Liver (tissue), 9 donors: Measurements from ENCODE around the gene N4BP2. TPM values are rescaled to one million over a fixed set of nuclear protein-coding genes. Genes with fewer than 3 reads are reported as not detected.

ENCODE experiments used
- DNase-seq: peaks from one replicate; pipeline ENCODE4 v3.0.0-alpha.2; 2017; ENCODE audit warnings: low spot score
- H3K27ac ChIP-seq, 2 donors: one replicate each; pipeline ENCODE4 v1.7.0; 2013; ENCODE audit warnings: inconsistent platforms in 2 of 2, low read length in 2 of 2, control low read depth in 1 of 2, low read depth in 1 of 2, mild to moderate bottlenecking in 1 of 2
- H3K27me3 ChIP-seq, 4 donors: one replicate each; pipeline versions ENCODE4 v1.6.1 to v1.7.0; 2013; ENCODE audit warnings: low read length in 3 of 4, inconsistent platforms in 1 of 4, mild to moderate bottlenecking in 1 of 4, moderate library complexity in 1 of 4; ENCODE audit not compliant: control insufficient read depth in 4 of 4, insufficient read depth in 4 of 4
- H3K36me3 ChIP-seq, 4 donors: one replicate each; pipeline versions ENCODE4 v1.6.1 to v1.7.0; 2013; ENCODE audit warnings: low read length in 3 of 4, mild to moderate bottlenecking in 3 of 4, low read depth in 1 of 4, moderate library complexity in 1 of 4; ENCODE audit not compliant: control insufficient read depth in 4 of 4, insufficient read depth in 3 of 4
- H3K4me1 ChIP-seq, 4 donors: one replicate each; pipeline versions ENCODE4 v1.6.1 to v1.7.0; 2013; ENCODE audit warnings: low read length in 3 of 4, mild to moderate bottlenecking in 3 of 4, moderate library complexity in 1 of 4; ENCODE audit not compliant: control insufficient read depth in 4 of 4, insufficient read depth in 4 of 4
- H3K4me3 ChIP-seq, 3 donors: one replicate each; pipeline versions ENCODE4 v1.6.1 to v1.7.0; 2013; ENCODE audit warnings: low read length in 3 of 3, control low read depth in 1 of 3, low read depth in 1 of 3, mild to moderate bottlenecking in 1 of 3
- H3K9ac ChIP-seq, 2 donors: one replicate each; pipeline ENCODE4 v1.7.0; 2013; ENCODE audit warnings: low read length in 2 of 2, mild to moderate bottlenecking in 2 of 2, moderate library complexity in 2 of 2, control low read depth in 1 of 2, low read depth in 1 of 2
- H3K9me3 ChIP-seq, 4 donors: one replicate each; pipeline versions ENCODE4 v1.6.1 to v1.7.0; 2013; ENCODE audit warnings: low read length in 3 of 4; ENCODE audit not compliant: control insufficient read depth in 4 of 4
- ATF3 ChIP-seq: IDR thresholded peaks from 2 replicates; pipeline ENCODE4 v1.6.1; 2016; ENCODE audit warnings: antibody characterized with exemption
- CTCF ChIP-seq: fragments of 150-350 bp; IDR thresholded peaks from 2 replicates; pipeline ENCODE4 v1.5.1; 2017; ENCODE audit warnings: improper control_type of control experiment, low read depth, low read length; ENCODE audit not compliant: missing input control
- FOXA2 ChIP-seq: IDR thresholded peaks from 2 replicates; pipeline ENCODE4 v1.6.1; 2016; ENCODE audit warnings: antibody characterized with exemption
- HNF4A ChIP-seq, 2 donors: conservative IDR thresholded peaks; 2 replicates each; pipeline ENCODE4 v1.6.1; 2016; ENCODE audit warnings: antibody characterized with exemption in 2 of 2, mild to moderate bottlenecking in 2 of 2
- JUND ChIP-seq, 2 donors: IDR thresholded peaks; 2 replicates each; pipeline ENCODE4 v1.6.1; 2016; ENCODE audit warnings: antibody characterized with exemption in 2 of 2
- MAX ChIP-seq: IDR thresholded peaks from 2 replicates; pipeline ENCODE4 v1.6.1; 2016; ENCODE audit warnings: antibody characterized with exemption
- NR2F2 ChIP-seq: IDR thresholded peaks from 2 replicates; pipeline ENCODE4 v1.6.1; 2016; ENCODE audit warnings: antibody characterized with exemption
- REST ChIP-seq: IDR thresholded peaks from 2 replicates; pipeline ENCODE4 v1.6.1; 2016; ENCODE audit warnings: antibody characterized with exemption, mild to moderate bottlenecking
- RXRA ChIP-seq, 2 donors: IDR thresholded peaks; 2 replicates each; pipeline ENCODE4 v1.6.1; 2017 to 2018; ENCODE audit warnings: antibody characterized with exemption in 2 of 2, mild to moderate bottlenecking in 1 of 2
- SP1 ChIP-seq: IDR thresholded peaks from 2 replicates; pipeline ENCODE4 v1.6.1; 2018; ENCODE audit warnings: antibody characterized with exemption, mild to moderate bottlenecking
- TAF1 ChIP-seq: conservative IDR thresholded peaks from 2 replicates; pipeline ENCODE4 v1.6.1; 2016; ENCODE audit warnings: antibody characterized with exemption, mild to moderate bottlenecking
- YY1 ChIP-seq: IDR thresholded peaks from 2 replicates; pipeline ENCODE4 v1.6.1; 2016; ENCODE audit warnings: antibody characterized with exemption, mild to moderate bottlenecking
- ZBTB33 ChIP-seq: IDR thresholded peaks from 2 replicates; pipeline ENCODE4 v1.6.1; 2016; ENCODE audit warnings: antibody characterized with exemption
- WGBS: extraction: QIAGEN DNeasy Blood & Tissue Kit; methylation state at CpG from one replicate; pipeline ENCODE4 v1.1.7; 2013; 5-methylcytosine and 5-hydroxymethylcytosine counted together
- polyA plus RNA-seq, 2 donors: library from polyadenylated mRNA; stranded (reverse) in 1 of 2; unstranded in 1 of 2; fragments of 200-250 nt in 1 of 2; fragments of >200 nt in 1 of 2; fragmentation: Nextera tagmentation in 1 of 2; extraction: Ambion mirVana in 1 of 2; gene quantifications; one replicate each; pipeline versions ENCODE4 v1.2.1 to v1.2.3, GENCODE V29; 2013 to 2015
- total RNA-seq, 2 donors: library from RNA; depleted of rRNA; stranded (reverse); fragments of >200 nt; gene quantifications; one replicate each; pipeline ENCODE4 v1.2.3, GENCODE V29; 2014
- donor health status: healthy.
- donor health status: healthy.
- donor health status: healthy.
- donor health status: healthy.
- donor health status: healthy.

N4BP2 gene
- total and polyA plus RNA-seq, 4 donors, result 2.3 to 19.9 (median 11.0) TPM

- Histone ChIP-seq H3K4me1 (peaks cover 0 to 15% (median 6%) of the 10 kb centered on the region in 4 donors), H3K27ac (no peak overlapping the region), H3K4me3 (no peak overlapping the region), H3K27me3 (no peaks in the 10 kb centered on the region), H3K36me3 (no peaks in the 10 kb centered on the region), H3K9me3 (no peaks in the 10 kb centered on the region), H3K9ac (no peak overlapping the region)
- 93% methylated on average over 4 of the region's 4 CpGs for WGBS
- DNase-seq, result no peak
- TF ChIP-seq SP1 (no peak), ZBTB33 (no peak), ATF3 (no peak), CTCF (no peak), YY1 (no peak)
These were observed 130.8 kb downstream of the N4BP2 start for GRCh38 chr4:40187386-40187906.

GRCh38 chr4:40190019-40190418 lies 133.4 kb downstream of the N4BP2 start:
- Histone ChIP-seq H3K27ac (no peak overlapping the region), H3K4me3 (no peak overlapping the region), H3K9ac (no peak overlapping the region), H3K36me3 (no peaks in the 10 kb centered on the region), H3K4me1 (peaks cover 0 to 15% (median 6%) of the 10 kb centered on the region in 4 donors), H3K9me3 (no peaks in the 10 kb centered on the region), H3K27me3 (no peaks in the 10 kb centered on the region)
- no peak for DNase-seq
- TF ChIP-seq JUND (IDR thresholded peaks at IDR 0.05) (no peak), TAF1 (no peak), CTCF (no peak), ATF3 (no peak), MAX (no peak), HNF4A (conservative IDR thresholded peaks at IDR 0.05) (no peak), RXRA (IDR thresholded peaks at IDR 0.05) (no peak), REST (no peak), NR2F2 (no peak), FOXA2 (no peak)
- 30% methylated on average over 5 of the region's 5 CpGs for WGBS
